ENCODE results near the gene NFIC.

NFIC gene

GRCh38 chr19:3511506-3512251 is 145.3 kb downstream of the NFIC start:
- H3K4me1 ChIP-seq (ENCODE audit: insufficient read depth, low read length, poor library complexity, severe bottlenecking): peaks cover 33% of the 10 kb centered on the region
- H4K20me1 ChIP-seq (ENCODE audit: insufficient read depth, low read length, poor library complexity, severe bottlenecking): peaks cover 88% of the 10 kb centered on the region
- no peak overlapping the region for H3K4me2 ChIP-seq (ENCODE audit: low read depth, low read length, poor library complexity, severe bottlenecking)
- no peak overlapping the region for H3K4me3 ChIP-seq (ENCODE audit: low read length, poor library complexity, severe bottlenecking)
- no peaks in the 10 kb centered on the region for H3K9me3 ChIP-seq (ENCODE audit: insufficient read depth, low read depth, low read length)
- H3K9me2 ChIP-seq (replicated peaks; ENCODE audit: low read depth, low read length): no peaks in the 10 kb centered on the region
- no peaks in the 10 kb centered on the region for H3K27me3 ChIP-seq (ENCODE audit: insufficient read depth, low read length, poor library complexity, severe bottlenecking)
- H3K9ac ChIP-seq (ENCODE audit: low read depth, low read length, poor library complexity, severe bottlenecking): no peak overlapping the region
- TF ChIP-seq CTCF (conservative IDR thresholded peaks at IDR 0.05; ENCODE audit: low read length): no peak
- no peak for TF ChIP-seq EZH2phosphoT487 (IDR thresholded peaks at IDR 0.05; ENCODE audit: borderline replicate concordance)
- peaks cover 100% of the 10 kb centered on the region for H3K79me2 ChIP-seq (ENCODE audit: insufficient read depth, low read length)
- no peaks in the 10 kb centered on the region for H3F3A ChIP-seq (ENCODE audit: low read depth)
- H2AFZ ChIP-seq (ENCODE audit: low read length): no peak overlapping the region
- H3K36me3 ChIP-seq (ENCODE audit: insufficient read depth, low read length): peaks cover 5% of the 10 kb centered on the region; the same call in 1 of the 2 replicates

GRCh38 chr19:3512562-3513228 is 146.3 kb downstream of the NFIC start:
- Histone ChIP-seq H3F3A (ENCODE audit: low read depth) (no peaks in the 10 kb centered on the region), H4K20me1 (ENCODE audit: insufficient read depth, low read length, poor library complexity, severe bottlenecking) (peaks cover 83% of the 10 kb centered on the region), H3K4me3 (ENCODE audit: low read length, poor library complexity, severe bottlenecking) (no peak overlapping the region), H3K4me2 (ENCODE audit: low read depth, low read length, poor library complexity, severe bottlenecking) (no peak overlapping the region), H3K27me3 (ENCODE audit: insufficient read depth, low read length, poor library complexity, severe bottlenecking) (no peaks in the 10 kb centered on the region), H3K9ac (ENCODE audit: low read depth, low read length, poor library complexity, severe bottlenecking) (no peak overlapping the region), H3K9me2 (replicated peaks; ENCODE audit: low read depth, low read length) (no peaks in the 10 kb centered on the region), H3K4me1 (ENCODE audit: insufficient read depth, low read length, poor library complexity, severe bottlenecking) (peaks cover 27% of the 10 kb centered on the region), H3K36me3 (ENCODE audit: insufficient read depth, low read length) (peaks cover 5% of the 10 kb centered on the region; the same call in 1 of the 2 replicates), H3K9me3 (ENCODE audit: insufficient read depth, low read depth, low read length) (no peaks in the 10 kb centered on the region), H2AFZ (ENCODE audit: low read length) (no peak overlapping the region), H3K79me2 (ENCODE audit: insufficient read depth, low read length) (peaks cover 100% of the 10 kb centered on the region)
- no peak for TF ChIP-seq EZH2phosphoT487 (IDR thresholded peaks at IDR 0.05; ENCODE audit: borderline replicate concordance)
- no peak for TF ChIP-seq CTCF (conservative IDR thresholded peaks at IDR 0.05; ENCODE audit: low read length)

GRCh38 chr19:3513229-3514140 is 147.1 kb downstream of the NFIC start:
- Histone ChIP-seq H3K36me3 (ENCODE audit: insufficient read depth, low read length) (peaks cover 5% of the 10 kb centered on the region; the same call in 1 of the 2 replicates), H3K9ac (ENCODE audit: low read depth, low read length, poor library complexity, severe bottlenecking) (no peak overlapping the region), H3F3A (ENCODE audit: low read depth) (no peaks in the 10 kb centered on the region), H4K20me1 (ENCODE audit: insufficient read depth, low read length, poor library complexity, severe bottlenecking) (peaks cover 77% of the 10 kb centered on the region), H3K27me3 (ENCODE audit: insufficient read depth, low read length, poor library complexity, severe bottlenecking) (no peaks in the 10 kb centered on the region), H3K4me1 (ENCODE audit: insufficient read depth, low read length, poor library complexity, severe bottlenecking) (peaks cover 22% of the 10 kb centered on the region), H3K9me3 (ENCODE audit: insufficient read depth, low read depth, low read length) (no peaks in the 10 kb centered on the region), H3K4me3 (ENCODE audit: low read length, poor library complexity, severe bottlenecking) (no peak overlapping the region), H2AFZ (ENCODE audit: low read length) (no peak overlapping the region), H3K4me2 (ENCODE audit: low read depth, low read length, poor library complexity, severe bottlenecking) (no peak overlapping the region), H3K79me2 (ENCODE audit: insufficient read depth, low read length) (peaks cover 100% of the 10 kb centered on the region), H3K9me2 (replicated peaks; ENCODE audit: low read depth, low read length) (no peaks in the 10 kb centered on the region)
- TF ChIP-seq CTCF (conservative IDR thresholded peaks at IDR 0.05; ENCODE audit: low read length) (no peak), EZH2phosphoT487 (IDR thresholded peaks at IDR 0.05; ENCODE audit: borderline replicate concordance) (no peak)

Data from Loucy (cell line).